Gastrocnemius medialis (tissue), 4 donors: ENCODE data around the gene SLC5A11. TPM values are rescaled to one million over a fixed set of nuclear protein-coding genes. Genes with fewer than 3 reads are reported as not detected.

Source experiments
- ATAC-seq, 2 donors: fragments of 150-250 bp; one replicate each; pipeline ENCODE4 v1.9.1; 2016
- DNase-seq, 2 donors: peaks; one replicate each; pipeline ENCODE4 v3.0.0-alpha.2; 2019
- H3K27ac ChIP-seq, 4 donors: fragments of 200-600 bp; sonication (generic); 1 replicate in 1 of 4; 2 replicates in 3 of 4; pipeline ENCODE4 v1.5.1; 2016 to 2018; ENCODE audit warnings: mild to moderate bottlenecking in 2 of 4, moderate library complexity in 1 of 4
- H3K27me3 ChIP-seq, 3 donors: fragments of 200-600 bp; sonication (generic) in 2 of 3; 1 replicate in 1 of 3; 2 replicates in 2 of 3; pipeline versions ENCODE4 v1.5.1 to v1.6.0; 2016 to 2019; ENCODE audit warnings: mild to moderate bottlenecking in 1 of 3, moderate library complexity in 1 of 3
- H3K36me3 ChIP-seq, 2 donors: fragments of 200-600 bp; sonication (generic) in 1 of 2; one replicate each; pipeline ENCODE4 v1.5.1; 2017 to 2018
- H3K4me1 ChIP-seq, 2 donors: fragments of 200-600 bp; sonication (generic) in 1 of 2; one replicate each; pipeline ENCODE4 v1.5.1; 2016 to 2017; ENCODE audit warnings: mild to moderate bottlenecking in 2 of 2
- H3K4me3 ChIP-seq, 4 donors: fragments of 200-600 bp; sonication (generic) in 3 of 4; 1 replicate in 1 of 4; 2 replicates in 3 of 4; pipeline ENCODE4 v1.5.1; 2016 to 2019; ENCODE audit warnings: mild to moderate bottlenecking in 2 of 4
- H3K9me3 ChIP-seq, 3 donors: fragments of 200-600 bp; sonication (generic) in 2 of 3; 1 replicate in 1 of 3; 2 replicates in 2 of 3; pipeline ENCODE4 v1.5.1; 2016 to 2019
- CTCF ChIP-seq, 5 experiments: fragments of 450-650 bp in 3 of 5; fragments of 200-600 bp in 2 of 5; sonication (generic) in 2 of 5; IDR thresholded peaks in 4 of 5; conservative IDR thresholded peaks in 1 of 5; 1 replicate in 4 of 5; 2 replicates in 1 of 5; pipeline ENCODE4 v1.5.1; 2016 to 2019; ENCODE audit warnings: antibody characterized with exemption in 5 of 5, mild to moderate bottlenecking in 3 of 5, moderate library complexity in 3 of 5
- POLR2A ChIP-seq, 2 donors: fragments of 450-650 bp; IDR thresholded peaks; one replicate each; pipeline ENCODE4 v1.6.1; 2017; ENCODE audit warnings: antibody characterized with exemption in 2 of 2, mild to moderate bottlenecking in 2 of 2, moderate library complexity in 2 of 2
- in situ Hi-C, 4 donors: fragments of 200-750 bp; cut with MboI; loops; one replicate each; pipeline versions ENCODE4 v1.15.0 to v1.8.0; 2017; ENCODE audit warnings: low sequenced_read_pairs in 4 of 4
- intact Hi-C: fragments of 100-400 bp; cut with DNase I; formaldehyde crosslinking; loops from one replicate; pipeline ENCODE4 v1.15.1; 2023; ENCODE audit warnings: low total_unique reads
- total RNA-seq, 4 donors: library from RNA; depleted of rRNA; stranded (reverse); fragments of >200 nt; gene quantifications; one replicate each; pipeline versions ENCODE4 v1.1.0 to v1.2.3, GENCODE V29; 2016

SLC5A11 gene
- total RNA-seq, 4 donors from 2014 or later: 0.20 to 0.66 TPM; not detected in 2

- ATAC-seq: no peak
- H3K36me3 ChIP-seq: peaks cover 0 to 87% of the 10 kb centered on the region in 2 donors
- intact Hi-C loops: no loop called here
- TF ChIP-seq POLR2A (IDR thresholded peaks at IDR 0.05): no peak
- no peak overlapping the region for H3K27ac ChIP-seq
- no peaks in the 10 kb centered on the region for H3K27me3 ChIP-seq
- H3K4me3 ChIP-seq: no peak overlapping the region
- DNase-seq: no peak
- no peaks in the 10 kb centered on the region for H3K9me3 ChIP-seq
- H3K4me1 ChIP-seq: no peaks in the 10 kb centered on the region
- in situ Hi-C loops: loop anchor here in 1 of 4 donors (25.0 kb wide), 1 partner anchor 391 kb away; no protein-coding TSS in a partner anchor
Measured at GRCh38 chr16:24953721-24954120, 108.0 kb downstream of the SLC5A11 start.

- H3K9me3 ChIP-seq: no peaks in the 10 kb centered on the region
- DNase-seq: no peak
- no peak overlapping the region for H3K4me3 ChIP-seq
- no peaks in the 10 kb centered on the region for H3K4me1 ChIP-seq
- no peak for TF ChIP-seq CTCF (IDR thresholded peaks at IDR 0.05 in 4 of 5, conservative IDR thresholded peaks at IDR 0.05 in 1 of 5)
- no peak for TF ChIP-seq POLR2A (IDR thresholded peaks at IDR 0.05)
- H3K36me3 ChIP-seq: peaks cover 0 to 87% of the 10 kb centered on the region in 2 donors
- intact Hi-C loops: no loop called here
- no peak for ATAC-seq
- no peaks in the 10 kb centered on the region for H3K27me3 ChIP-seq
- no peak overlapping the region for H3K27ac ChIP-seq
- in situ Hi-C loops: loop anchor here in 1 of 4 donors (25.0 kb wide), 1 partner anchor 392 kb away; no protein-coding TSS in a partner anchor
Measured at GRCh38 chr16:24954137-24954536, 108.4 kb downstream of the SLC5A11 start.

- Histone ChIP-seq H3K27me3 (no peaks in the 10 kb centered on the region), H3K36me3 (peaks cover 0 to 99% of the 10 kb centered on the region in 2 donors), H3K27ac (no peak overlapping the region), H3K4me1 (no peaks in the 10 kb centered on the region), H3K9me3 (no peaks in the 10 kb centered on the region), H3K4me3 (no peak overlapping the region)
- TF ChIP-seq CTCF (IDR thresholded peaks at IDR 0.05 in 4 of 5, conservative IDR thresholded peaks at IDR 0.05 in 1 of 5) (no peak), POLR2A (IDR thresholded peaks at IDR 0.05) (no peak)
- no peak for DNase-seq
- in situ Hi-C loops: loop anchor here in 1 of 4 donors (25.0 kb wide), 1 partner anchor 394 kb away; no protein-coding TSS in a partner anchor
- ATAC-seq: no peak
- intact Hi-C loops: no loop called here
Measured at GRCh38 chr16:24955975-24956731, 110.4 kb downstream of the SLC5A11 start.

GRCh38 chr16:24957887-24958286 is 112.1 kb downstream of the SLC5A11 start:
- Histone ChIP-seq H3K27me3 (no peaks in the 10 kb centered on the region), H3K27ac (no peak overlapping the region), H3K4me1 (no peaks in the 10 kb centered on the region), H3K36me3 (peaks cover 0 to 85% of the 10 kb centered on the region in 2 donors), H3K4me3 (no peak overlapping the region), H3K9me3 (no peaks in the 10 kb centered on the region)
- ATAC-seq: no peak
- TF ChIP-seq POLR2A (IDR thresholded peaks at IDR 0.05) (no peak), CTCF (IDR thresholded peaks at IDR 0.05 in 4 of 5, conservative IDR thresholded peaks at IDR 0.05 in 1 of 5) (no peak)
- in situ Hi-C loops (loop anchor here in 1 of 4 donors (25.0 kb wide), 1 partner anchor 396 kb away; no protein-coding TSS in a partner anchor), intact Hi-C loops (no loop called here)
- no peak for DNase-seq

Other genes starting within 250 kb of the SLC5A11 start
- gene TNRC6A, start 116.3 kb upstream of the SLC5A11 start, total RNA-seq: 10 to 100 TPM; 16.9 to 26.0 (median 23.1) TPM
- 10 to 100 TPM; 20.0 to 31.5 (median 28.0) TPM for gene ARHGAP17, start 169.4 kb downstream of the SLC5A11 start, total RNA-seq